Stimulated activated CD4-positive, alpha-beta T cell treated with anti-CD3 and anti-CD28 coated beads, Interleukin-2, amount 100 ng/mL, for 24 hours (primary cell): ENCODE measurements around the gene FGGY.
"Not testable (repeated sequence)": the region's sequence is repeated elsewhere in the genome, so short reads cannot be mapped to it uniquely, and the experiment has no call there.

Experiments used
- DNase-seq, 2 donors: peaks; one replicate each; pipeline ENCODE4 v3.0.0-alpha.2; 2020

The FGGY gene

GRCh38 chr1:59521456-59521855, 224.6 kb downstream of the FGGY start:
- no peak for DNase-seq

GRCh38 chr1:59522925-59523505, 226.1 kb downstream of the FGGY start:
- DNase-seq = no peak

GRCh38 chr1:59523745-59524450, 227.0 kb downstream of the FGGY start:
- no peak for DNase-seq

- DNase-seq = no peak
Measured at GRCh38 chr1:59526240-59526639, 229.3 kb downstream of the FGGY start.

GRCh38 chr1:59528471-59528870, 231.6 kb downstream of the FGGY start:
- no peak for DNase-seq

- DNase-seq = no peak
Measured at GRCh38 chr1:59528900-59529299, 232.0 kb downstream of the FGGY start.

- DNase-seq = no peak
Measured at GRCh38 chr1:59530119-59530518, 233.2 kb downstream of the FGGY start.

GRCh38 chr1:59532102-59532501, 235.2 kb downstream of the FGGY start:
- no peak for DNase-seq

- DNase-seq = not testable (repeated sequence)
Measured at GRCh38 chr1:59538476-59538875, 241.6 kb downstream of the FGGY start.

GRCh38 chr1:59539961-59540681, 243.2 kb downstream of the FGGY start:
- DNase-seq = no peak

GRCh38 chr1:59541161-59541560, 244.3 kb downstream of the FGGY start:
- DNase-seq = no peak

- DNase-seq = no peak
Measured at GRCh38 chr1:59541891-59542290, 245.0 kb downstream of the FGGY start.

- DNase-seq = no peak
Measured at GRCh38 chr1:59543211-59543668, 246.3 kb downstream of the FGGY start.

GRCh38 chr1:59544615-59545293, 247.9 kb downstream of the FGGY start:
- DNase-seq = no peak

GRCh38 chr1:59545830-59546229, 248.9 kb downstream of the FGGY start:
- no peak for DNase-seq

- DNase-seq = no peak
Measured at GRCh38 chr1:59549066-59549837, 252.4 kb downstream of the FGGY start.

GRCh38 chr1:59549903-59550302, 253.0 kb downstream of the FGGY start:
- no peak for DNase-seq

GRCh38 chr1:59552007-59552406, 255.1 kb downstream of the FGGY start:
- no peak for DNase-seq

GRCh38 chr1:59553371-59553770, 256.5 kb downstream of the FGGY start:
- DNase-seq = no peak

GRCh38 chr1:59554011-59554663, 257.2 kb downstream of the FGGY start:
- DNase-seq = no peak

- DNase-seq = no peak
Measured at GRCh38 chr1:59554752-59555151, 257.9 kb downstream of the FGGY start.

- no peak for DNase-seq
Measured at GRCh38 chr1:59556398-59556797, 259.5 kb downstream of the FGGY start.
